ENCODE measurements around the gene PRSS23. TPM values are rescaled to one million over a fixed set of nuclear protein-coding genes. Genes with fewer than 3 reads are reported as not detected.

Gene PRSS23
- total and polyA plus RNA-seq, 10 of the 15 experiments (the other 5 are each of a cell fraction or from before 2014, with no cell fraction given), result 0.03 to 0.39 (median 0.16) TPM; not detected in 5

DNA sequence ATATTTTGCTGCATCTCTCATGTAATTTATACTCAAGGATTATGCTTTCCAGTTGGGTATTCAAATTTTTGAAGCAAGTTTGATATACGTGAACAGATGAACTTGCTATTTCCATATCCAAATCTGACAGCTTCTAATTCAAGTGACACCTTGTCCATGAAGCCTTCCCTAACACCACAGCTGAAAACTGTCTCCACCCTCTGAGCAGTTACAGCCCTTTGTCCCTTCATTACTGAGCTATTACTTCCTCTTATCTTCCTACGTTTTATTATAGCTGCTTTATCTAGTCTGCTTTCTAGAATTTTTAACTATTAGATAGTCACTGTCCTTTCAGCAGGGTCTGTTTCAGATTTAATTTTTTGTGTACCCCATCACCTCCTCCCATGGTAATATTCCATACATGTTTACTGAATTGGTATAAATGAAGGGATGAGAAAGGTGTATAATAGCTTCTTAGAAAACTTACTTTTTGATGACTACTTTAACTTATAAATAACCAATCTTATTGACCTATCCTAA lies 13.3 kb upstream of the PRSS23 start:
- DNase-seq (ENCODE audit: low read depth, low spot score) (no peak), FAIRE-seq (no peak), ATAC-seq (no peak)
- POLR2A ChIA-PET, result no interaction called here
- H3K4me3 ChIP-seq, result no peak overlapping the region
- H3K27ac ChIP-seq (ENCODE audit: control insufficient read depth, insufficient read depth), result no peak overlapping the region
- H3K4me2 ChIP-seq (ENCODE audit: control insufficient read depth, insufficient read depth), result no peak overlapping the region
- no peaks in the 10 kb centered on the region for H4K20me1 ChIP-seq (ENCODE audit: control insufficient read depth, insufficient read depth)
- H3K79me2 ChIP-seq (ENCODE audit: control insufficient read depth, insufficient read depth, low read length), result no peaks in the 10 kb centered on the region
- no peaks in the 10 kb centered on the region for H3K9me3 ChIP-seq (replicated peaks; ENCODE audit: control insufficient read depth, insufficient read depth, low read length)
- no peaks in the 10 kb centered on the region for H3K36me3 ChIP-seq (ENCODE audit: control insufficient read depth in 2 of 2, insufficient read depth in 2 of 2, low read length in 1 of 2)
- BruUV-seq (replicated peaks), result no TSS peak
- CTCF ChIA-PET, result no interaction called here
- in situ Hi-C loops (cut with MboI) (no loop called here), intact Hi-C loops (cut with micrococcal nuclease; ENCODE audit: unreplicated experiment) (no loop called here)
- WGBS (ENCODE audit: insufficient coverage, insufficient replicate concordance, low lambda C conversion rate, missing lambda C conversion rate), result 0% methylated on average over 2 of the region's 2 CpGs
- no peaks in the 10 kb centered on the region for H3K27me3 ChIP-seq (replicated peaks in 1 of 2; ENCODE audit: control insufficient read depth in 2 of 2, insufficient read depth in 2 of 2, low read length in 1 of 2)
- TF ChIP-seq, protein P1, sequence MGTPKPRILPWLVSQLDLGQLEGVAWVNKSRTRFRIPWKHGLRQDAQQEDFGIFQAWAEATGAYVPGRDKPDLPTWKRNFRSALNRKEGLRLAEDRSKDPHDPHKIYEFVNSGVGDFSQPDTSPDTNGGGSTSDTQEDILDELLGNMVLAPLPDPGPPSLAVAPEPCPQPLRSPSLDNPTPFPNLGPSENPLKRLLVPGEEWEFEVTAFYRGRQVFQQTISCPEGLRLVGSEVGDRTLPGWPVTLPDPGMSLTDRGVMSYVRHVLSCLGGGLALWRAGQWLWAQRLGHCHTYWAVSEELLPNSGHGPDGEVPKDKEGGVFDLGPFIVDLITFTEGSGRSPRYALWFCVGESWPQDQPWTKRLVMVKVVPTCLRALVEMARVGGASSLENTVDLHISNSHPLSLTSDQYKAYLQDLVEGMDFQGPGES (IDR thresholded peaks at IDR 0.05), result no peak
- TF ChIP-seq ZNF274 (IDR thresholded peaks at IDR 0.05; ENCODE audit: insufficient read depth, insufficient read length), result no peak
- no peak for TF ChIP-seq POLR2A (IDR thresholded peaks at IDR 0.05; ENCODE audit: low read depth, low read length)
- no peak for TF ChIP-seq YBX1 (IDR thresholded peaks at IDR 0.05)
- no peak for TF ChIP-seq BRCA1 (IDR thresholded peaks at IDR 0.05; ENCODE audit: low read depth, low read length)
- no peak for TF ChIP-seq HCFC1 (IDR thresholded peaks at IDR 0.05; ENCODE audit: low read length)
- TF ChIP-seq, protein P2, sequence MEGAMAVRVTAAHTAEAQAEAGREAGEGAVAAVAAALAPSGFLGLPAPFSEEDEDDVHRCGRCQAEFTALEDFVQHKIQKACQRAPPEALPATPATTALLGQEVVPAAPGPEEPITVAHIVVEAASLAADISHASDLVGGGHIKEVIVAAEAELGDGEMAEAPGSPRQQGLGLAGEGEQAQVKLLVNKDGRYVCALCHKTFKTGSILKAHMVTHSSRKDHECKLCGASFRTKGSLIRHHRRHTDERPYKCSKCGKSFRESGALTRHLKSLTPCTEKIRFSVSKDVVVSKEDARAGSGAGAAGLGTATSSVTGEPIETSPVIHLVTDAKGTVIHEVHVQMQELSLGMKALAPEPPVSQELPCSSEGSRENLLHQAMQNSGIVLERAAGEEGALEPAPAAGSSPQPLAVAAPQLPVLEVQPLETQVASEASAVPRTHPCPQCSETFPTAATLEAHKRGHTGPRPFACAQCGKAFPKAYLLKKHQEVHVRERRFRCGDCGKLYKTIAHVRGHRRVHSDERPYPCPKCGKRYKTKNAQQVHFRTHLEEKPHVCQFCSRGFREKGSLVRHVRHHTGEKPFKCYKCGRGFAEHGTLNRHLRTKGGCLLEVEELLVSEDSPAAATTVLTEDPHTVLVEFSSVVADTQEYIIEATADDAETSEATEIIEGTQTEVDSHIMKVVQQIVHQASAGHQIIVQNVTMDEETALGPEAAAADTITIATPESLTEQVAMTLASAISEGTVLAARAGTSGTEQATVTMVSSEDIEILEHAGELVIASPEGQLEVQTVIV (IDR thresholded peaks at IDR 0.05; ENCODE audit: borderline replicate concordance, partially characterized antibody), result no peak
- TF ChIP-seq JUNB (IDR thresholded peaks at IDR 0.05), result no peak
- TF ChIP-seq ZNF207 (IDR thresholded peaks at IDR 0.05; ENCODE audit: borderline replicate concordance), result no peak
- TF ChIP-seq CHD2 (IDR thresholded peaks at IDR 0.05; ENCODE audit: borderline replicate concordance, low read depth, low read length), result no peak
- no peak for TF ChIP-seq GABPA (IDR thresholded peaks at IDR 0.05; ENCODE audit: low read depth)
- no peak for TF ChIP-seq RCOR1 (conservative IDR thresholded peaks at IDR 0.05; ENCODE audit: low read depth, low read length)
- no peak for TF ChIP-seq ZZZ3 (IDR thresholded peaks at IDR 0.05; ENCODE audit: control insufficient read depth, insufficient read length, low read depth)
- TF ChIP-seq, protein P3, sequence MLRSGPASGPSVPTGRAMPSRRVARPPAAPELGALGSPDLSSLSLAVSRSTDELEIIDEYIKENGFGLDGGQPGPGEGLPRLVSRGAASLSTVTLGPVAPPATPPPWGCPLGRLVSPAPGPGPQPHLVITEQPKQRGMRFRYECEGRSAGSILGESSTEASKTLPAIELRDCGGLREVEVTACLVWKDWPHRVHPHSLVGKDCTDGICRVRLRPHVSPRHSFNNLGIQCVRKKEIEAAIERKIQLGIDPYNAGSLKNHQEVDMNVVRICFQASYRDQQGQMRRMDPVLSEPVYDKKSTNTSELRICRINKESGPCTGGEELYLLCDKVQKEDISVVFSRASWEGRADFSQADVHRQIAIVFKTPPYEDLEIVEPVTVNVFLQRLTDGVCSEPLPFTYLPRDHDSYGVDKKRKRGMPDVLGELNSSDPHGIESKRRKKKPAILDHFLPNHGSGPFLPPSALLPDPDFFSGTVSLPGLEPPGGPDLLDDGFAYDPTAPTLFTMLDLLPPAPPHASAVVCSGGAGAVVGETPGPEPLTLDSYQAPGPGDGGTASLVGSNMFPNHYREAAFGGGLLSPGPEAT (IDR thresholded peaks at IDR 0.05; ENCODE audit: low read depth), result no peak
- TF ChIP-seq, protein P4, sequence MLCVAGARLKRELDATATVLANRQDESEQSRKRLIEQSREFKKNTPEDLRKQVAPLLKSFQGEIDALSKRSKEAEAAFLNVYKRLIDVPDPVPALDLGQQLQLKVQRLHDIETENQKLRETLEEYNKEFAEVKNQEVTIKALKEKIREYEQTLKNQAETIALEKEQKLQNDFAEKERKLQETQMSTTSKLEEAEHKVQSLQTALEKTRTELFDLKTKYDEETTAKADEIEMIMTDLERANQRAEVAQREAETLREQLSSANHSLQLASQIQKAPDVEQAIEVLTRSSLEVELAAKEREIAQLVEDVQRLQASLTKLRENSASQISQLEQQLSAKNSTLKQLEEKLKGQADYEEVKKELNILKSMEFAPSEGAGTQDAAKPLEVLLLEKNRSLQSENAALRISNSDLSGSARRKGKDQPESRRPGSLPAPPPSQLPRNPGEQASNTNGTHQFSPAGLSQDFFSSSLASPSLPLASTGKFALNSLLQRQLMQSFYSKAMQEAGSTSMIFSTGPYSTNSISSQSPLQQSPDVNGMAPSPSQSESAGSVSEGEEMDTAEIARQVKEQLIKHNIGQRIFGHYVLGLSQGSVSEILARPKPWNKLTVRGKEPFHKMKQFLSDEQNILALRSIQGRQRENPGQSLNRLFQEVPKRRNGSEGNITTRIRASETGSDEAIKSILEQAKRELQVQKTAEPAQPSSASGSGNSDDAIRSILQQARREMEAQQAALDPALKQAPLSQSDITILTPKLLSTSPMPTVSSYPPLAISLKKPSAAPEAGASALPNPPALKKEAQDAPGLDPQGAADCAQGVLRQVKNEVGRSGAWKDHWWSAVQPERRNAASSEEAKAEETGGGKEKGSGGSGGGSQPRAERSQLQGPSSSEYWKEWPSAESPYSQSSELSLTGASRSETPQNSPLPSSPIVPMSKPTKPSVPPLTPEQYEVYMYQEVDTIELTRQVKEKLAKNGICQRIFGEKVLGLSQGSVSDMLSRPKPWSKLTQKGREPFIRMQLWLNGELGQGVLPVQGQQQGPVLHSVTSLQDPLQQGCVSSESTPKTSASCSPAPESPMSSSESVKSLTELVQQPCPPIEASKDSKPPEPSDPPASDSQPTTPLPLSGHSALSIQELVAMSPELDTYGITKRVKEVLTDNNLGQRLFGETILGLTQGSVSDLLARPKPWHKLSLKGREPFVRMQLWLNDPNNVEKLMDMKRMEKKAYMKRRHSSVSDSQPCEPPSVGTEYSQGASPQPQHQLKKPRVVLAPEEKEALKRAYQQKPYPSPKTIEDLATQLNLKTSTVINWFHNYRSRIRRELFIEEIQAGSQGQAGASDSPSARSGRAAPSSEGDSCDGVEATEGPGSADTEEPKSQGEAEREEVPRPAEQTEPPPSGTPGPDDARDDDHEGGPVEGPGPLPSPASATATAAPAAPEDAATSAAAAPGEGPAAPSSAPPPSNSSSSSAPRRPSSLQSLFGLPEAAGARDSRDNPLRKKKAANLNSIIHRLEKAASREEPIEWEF (IDR thresholded peaks at IDR 0.05; ENCODE audit: insufficient replicate concordance, low read depth, low read length), result no peak
- no peak overlapping the region for H3K9ac ChIP-seq (ENCODE audit: control insufficient read depth, insufficient read depth, low read length)
- SMC1A ChIA-PET (ENCODE audit: uncharacterized antibody, unreplicated experiment), result no interaction called here
- no peaks in the 10 kb centered on the region for H3K4me1 ChIP-seq (ENCODE audit: control insufficient read depth, insufficient read depth, low read length)
- RAD21 ChIA-PET (ENCODE audit: unreplicated experiment), result no interaction called here
- H2AFZ ChIP-seq (ENCODE audit: control insufficient read depth, low read depth, low read length), result no peak overlapping the region
